ENCODE results near the gene SKAP1. TPM values are rescaled to one million over a fixed set of nuclear protein-coding genes. Genes with fewer than 3 reads are reported as not detected.
A peak's percentile ranks its signal among the peaks of the same experiment; 100 is the strongest.

Gene SKAP1
- total and polyA plus RNA-seq, 2 of the 13 experiments (the other 11 are each of a cell fraction or from before 2014, with no cell fraction given), result 0.21 TPM; not detected in 1

- TF ChIP-seq TRIM22 (IDR thresholded peaks at IDR 0.05), result no peak
- TF ChIP-seq, protein P1, sequence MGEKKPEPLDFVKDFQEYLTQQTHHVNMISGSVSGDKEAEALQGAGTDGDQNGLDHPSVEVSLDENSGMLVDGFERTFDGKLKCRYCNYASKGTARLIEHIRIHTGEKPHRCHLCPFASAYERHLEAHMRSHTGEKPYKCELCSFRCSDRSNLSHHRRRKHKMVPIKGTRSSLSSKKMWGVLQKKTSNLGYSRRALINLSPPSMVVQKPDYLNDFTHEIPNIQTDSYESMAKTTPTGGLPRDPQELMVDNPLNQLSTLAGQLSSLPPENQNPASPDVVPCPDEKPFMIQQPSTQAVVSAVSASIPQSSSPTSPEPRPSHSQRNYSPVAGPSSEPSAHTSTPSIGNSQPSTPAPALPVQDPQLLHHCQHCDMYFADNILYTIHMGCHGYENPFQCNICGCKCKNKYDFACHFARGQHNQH (CRISPR knock-in tag; IDR thresholded peaks at IDR 0.05), result peak; percentile 32; the same call in 1 of the 2 replicates
- TF ChIP-seq HNF4G (IDR thresholded peaks at IDR 0.05; ENCODE audit: borderline replicate concordance, low read depth, low read length), result peak; percentile 71; the same call in 1 of the 2 replicates
- 0 out of 2 replicates have a peak, but pooled peaks have one; percentile 44 for TF ChIP-seq HNF4G (CRISPR knock-in tag; IDR thresholded peaks at IDR 0.05; ENCODE audit: borderline replicate concordance, low read depth)
- TF ChIP-seq MEIS2 (CRISPR knock-in tag; IDR thresholded peaks at IDR 0.05), result 0 out of 2 replicates have a peak, but pooled peaks have one; percentile 41
- TF ChIP-seq MED1 (CRISPR knock-in tag; IDR thresholded peaks at IDR 0.05), result 0 out of 2 replicates have a peak, but pooled peaks have one; percentile 37
- peak; percentile 19; the same call in 1 of the 2 replicates for TF ChIP-seq GATAD2A (CRISPR knock-in tag; IDR thresholded peaks at IDR 0.05)
- TF ChIP-seq, protein P2, sequence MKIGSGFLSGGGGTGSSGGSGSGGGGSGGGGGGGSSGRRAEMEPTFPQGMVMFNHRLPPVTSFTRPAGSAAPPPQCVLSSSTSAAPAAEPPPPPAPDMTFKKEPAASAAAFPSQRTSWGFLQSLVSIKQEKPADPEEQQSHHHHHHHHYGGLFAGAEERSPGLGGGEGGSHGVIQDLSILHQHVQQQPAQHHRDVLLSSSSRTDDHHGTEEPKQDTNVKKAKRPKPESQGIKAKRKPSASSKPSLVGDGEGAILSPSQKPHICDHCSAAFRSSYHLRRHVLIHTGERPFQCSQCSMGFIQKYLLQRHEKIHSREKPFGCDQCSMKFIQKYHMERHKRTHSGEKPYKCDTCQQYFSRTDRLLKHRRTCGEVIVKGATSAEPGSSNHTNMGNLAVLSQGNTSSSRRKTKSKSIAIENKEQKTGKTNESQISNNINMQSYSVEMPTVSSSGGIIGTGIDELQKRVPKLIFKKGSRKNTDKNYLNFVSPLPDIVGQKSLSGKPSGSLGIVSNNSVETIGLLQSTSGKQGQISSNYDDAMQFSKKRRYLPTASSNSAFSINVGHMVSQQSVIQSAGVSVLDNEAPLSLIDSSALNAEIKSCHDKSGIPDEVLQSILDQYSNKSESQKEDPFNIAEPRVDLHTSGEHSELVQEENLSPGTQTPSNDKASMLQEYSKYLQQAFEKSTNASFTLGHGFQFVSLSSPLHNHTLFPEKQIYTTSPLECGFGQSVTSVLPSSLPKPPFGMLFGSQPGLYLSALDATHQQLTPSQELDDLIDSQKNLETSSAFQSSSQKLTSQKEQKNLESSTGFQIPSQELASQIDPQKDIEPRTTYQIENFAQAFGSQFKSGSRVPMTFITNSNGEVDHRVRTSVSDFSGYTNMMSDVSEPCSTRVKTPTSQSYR (CRISPR knock-in tag; IDR thresholded peaks at IDR 0.05; ENCODE audit: borderline replicate concordance), result peak; percentile 89
- TF ChIP-seq CBX5 (CRISPR knock-in tag; IDR thresholded peaks at IDR 0.05; ENCODE audit: borderline replicate concordance), result 0 out of 2 replicates have a peak, but pooled peaks have one; percentile 39
- TF ChIP-seq EP300 (IDR thresholded peaks at IDR 0.05; ENCODE audit: low read depth in 2 of 2, low read length in 2 of 2), result 0 out of 4 replicates have a peak, but pooled peaks of 1 of the 2 experiments have one; percentile 18
- no peak for TF ChIP-seq EP300 (CRISPR knock-in tag; IDR thresholded peaks at IDR 0.05; ENCODE audit: borderline replicate concordance)
- TF ChIP-seq STAG1 (CRISPR knock-in tag; IDR thresholded peaks at IDR 0.05), result peak; percentile 60
- TF ChIP-seq SAFB2 (CRISPR knock-in tag; IDR thresholded peaks at IDR 0.05; ENCODE audit: borderline replicate concordance, low read depth), result no peak
- no peak for TF ChIP-seq KAT2B (IDR thresholded peaks at IDR 0.05; ENCODE audit: borderline replicate concordance, low read depth, low read length)
- TF ChIP-seq YEATS4 (CRISPR knock-in tag; IDR thresholded peaks at IDR 0.05; ENCODE audit: borderline replicate concordance), result 0 out of 2 replicates have a peak, but pooled peaks have one; percentile 28
- TF ChIP-seq SOX5 (CRISPR knock-in tag; IDR thresholded peaks at IDR 0.05; ENCODE audit: borderline replicate concordance), result no peak
- peak; percentile 93 for TF ChIP-seq USF2 (IDR thresholded peaks at IDR 0.05; ENCODE audit: low read depth, low read length)
- peak; percentile 91; the same call in 1 of the 2 replicates for TF ChIP-seq USF2 (CRISPR knock-in tag; IDR thresholded peaks at IDR 0.05; ENCODE audit: borderline replicate concordance)
- peak; percentile 52 for TF ChIP-seq TEAD3 (CRISPR knock-in tag; optimal IDR thresholded peaks at IDR 0.05; ENCODE audit: borderline replicate concordance)
- peak; percentile 90 for TF ChIP-seq HNF4A (CRISPR knock-in tag; IDR thresholded peaks at IDR 0.05)
- TF ChIP-seq TFE3 (CRISPR knock-in tag; IDR thresholded peaks at IDR 0.05), result peak; percentile 82
These were observed 276.2 kb downstream of the SKAP1 start (continued) for GRCh38 chr17:48153691-48154358.

Measured in HepG2 (cell line).